Stimulated activated CD4-positive, alpha-beta T cell treated with anti-CD3 and anti-CD28 coated beads, Interleukin-4, amount 100 ng/mL, for 4 hours (primary cell): Measurements from ENCODE around the gene XPNPEP3.
"Not testable (repeated sequence)": the region's sequence is repeated elsewhere in the genome, so short reads cannot be mapped to it uniquely, and the experiment has no call there.

Experiments
- DNase-seq, 2 experiments: peaks; one replicate each; pipeline ENCODE4 v3.0.0-alpha.2; 2020

XPNPEP3 gene

GRCh38 chr22:40857309-40857855 lies 434 bp downstream of the XPNPEP3 start:
- DNase-seq, result no peak

GRCh38 chr22:40862013-40862412 lies 5.1 kb downstream of the XPNPEP3 start, which contains the start of gene DNAJB7:
Gene DNAJB7, minus strand, starts transcription at chr22:40862113. Its CDS starts 119 bp downstream, at chr22:40861994.
- no peak for DNase-seq

GRCh38 chr22:40862537-40862936 lies 5.6 kb downstream of the XPNPEP3 start:
- no peak for DNase-seq

GRCh38 chr22:40867109-40867508 lies 10.2 kb downstream of the XPNPEP3 start:
- DNase-seq, result no peak

GRCh38 chr22:40868379-40868778 lies 11.4 kb downstream of the XPNPEP3 start:
- not testable (repeated sequence) for DNase-seq

- DNase-seq, result no peak
These were observed 17.1 kb downstream of the XPNPEP3 start for GRCh38 chr22:40874016-40874415.

GRCh38 chr22:40875111-40875510 lies 18.2 kb downstream of the XPNPEP3 start:
- no peak for DNase-seq

GRCh38 chr22:40876907-40877306 lies 20.0 kb downstream of the XPNPEP3 start:
- no peak for DNase-seq

GRCh38 chr22:40877488-40877887 lies 20.5 kb downstream of the XPNPEP3 start:
- no peak for DNase-seq

- DNase-seq, result no peak
These were observed 22.0 kb downstream of the XPNPEP3 start for GRCh38 chr22:40878922-40879321.

GRCh38 chr22:40889116-40889515 lies 32.2 kb downstream of the XPNPEP3 start:
- no peak for DNase-seq

GRCh38 chr22:40890881-40891280 lies 33.9 kb downstream of the XPNPEP3 start:
- no peak for DNase-seq

- DNase-seq, result no peak
These were observed 37.5 kb downstream of the XPNPEP3 start for GRCh38 chr22:40894417-40894816.

- peak in 1 of 2 experiments; percentile 3 for DNase-seq
These were observed 42.0 kb downstream of the XPNPEP3 start for GRCh38 chr22:40898850-40899357.

GRCh38 chr22:40904101-40904500 lies 47.2 kb downstream of the XPNPEP3 start:
- no peak for DNase-seq

GRCh38 chr22:40908895-40909294 lies 51.9 kb downstream of the XPNPEP3 start:
- DNase-seq, result no peak

- no peak for DNase-seq
These were observed 54.8 kb downstream of the XPNPEP3 start for GRCh38 chr22:40911772-40912171.

GRCh38 chr22:40912987-40913386 lies 56.0 kb downstream of the XPNPEP3 start:
- DNase-seq, result not testable (repeated sequence)

GRCh38 chr22:40919446-40919845 lies 62.5 kb downstream of the XPNPEP3 start:
- DNase-seq, result no peak

GRCh38 chr22:40920526-40920925 lies 63.6 kb downstream of the XPNPEP3 start:
- no peak for DNase-seq

GRCh38 chr22:40922484-40923303 lies 65.7 kb downstream of the XPNPEP3 start:
- no peak for DNase-seq

- no peak for DNase-seq
These were observed 71.7 kb downstream of the XPNPEP3 start for GRCh38 chr22:40928657-40929056.

GRCh38 chr22:40932396-40932795 lies 75.4 kb downstream of the XPNPEP3 start:
- DNase-seq, result no peak

GRCh38 chr22:40939202-40939601 lies 82.3 kb downstream of the XPNPEP3 start:
- no peak for DNase-seq
